Measurements from ENCODE around the gene LRRFIP1. TPM values are rescaled to one million over a fixed set of nuclear protein-coding genes. Genes with fewer than 3 reads are reported as not detected.

Gene LRRFIP1
- total and polyA plus RNA-seq, 2 donors (not counting 3 experiments of a cell fraction or from before 2014, with no cell fraction given), result 39.2 to 179 TPM

DNA sequence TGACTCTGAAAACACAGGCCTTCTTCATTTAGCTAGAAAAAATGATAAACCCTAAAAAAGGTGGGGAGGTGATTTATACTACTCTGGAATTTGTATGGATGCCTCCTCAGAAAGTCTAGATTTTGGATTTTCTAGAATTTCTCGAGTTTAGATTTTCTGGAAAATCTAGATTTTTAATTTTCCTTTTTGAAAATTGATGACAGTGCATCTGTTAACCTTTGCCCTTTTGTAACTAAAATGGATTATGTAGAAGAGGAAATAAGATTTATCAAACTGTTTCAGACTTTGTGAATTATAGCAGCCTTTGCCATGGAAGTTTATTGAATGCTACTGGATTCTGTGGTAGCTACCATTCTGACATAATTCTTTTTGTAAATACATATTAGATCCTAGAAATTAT, 95.6 kb downstream of the LRRFIP1 start:
- TF ChIP-seq JUN (IDR thresholded peaks at IDR 0.05; ENCODE audit: borderline replicate concordance, insufficient read depth, insufficient read length, low read depth) (no peak), GATA2 (IDR thresholded peaks at IDR 0.05; ENCODE audit: insufficient read depth, insufficient read length, low read depth, low read length) (no peak), EZH2 (IDR thresholded peaks at IDR 0.05; ENCODE audit: borderline replicate concordance, low read depth, low read length, severe bottlenecking) (no peak), POLR2A (IDR thresholded peaks at IDR 0.05; ENCODE audit: low read depth, low read length) (no peak)
- TF ChIP-seq, protein P1, sequence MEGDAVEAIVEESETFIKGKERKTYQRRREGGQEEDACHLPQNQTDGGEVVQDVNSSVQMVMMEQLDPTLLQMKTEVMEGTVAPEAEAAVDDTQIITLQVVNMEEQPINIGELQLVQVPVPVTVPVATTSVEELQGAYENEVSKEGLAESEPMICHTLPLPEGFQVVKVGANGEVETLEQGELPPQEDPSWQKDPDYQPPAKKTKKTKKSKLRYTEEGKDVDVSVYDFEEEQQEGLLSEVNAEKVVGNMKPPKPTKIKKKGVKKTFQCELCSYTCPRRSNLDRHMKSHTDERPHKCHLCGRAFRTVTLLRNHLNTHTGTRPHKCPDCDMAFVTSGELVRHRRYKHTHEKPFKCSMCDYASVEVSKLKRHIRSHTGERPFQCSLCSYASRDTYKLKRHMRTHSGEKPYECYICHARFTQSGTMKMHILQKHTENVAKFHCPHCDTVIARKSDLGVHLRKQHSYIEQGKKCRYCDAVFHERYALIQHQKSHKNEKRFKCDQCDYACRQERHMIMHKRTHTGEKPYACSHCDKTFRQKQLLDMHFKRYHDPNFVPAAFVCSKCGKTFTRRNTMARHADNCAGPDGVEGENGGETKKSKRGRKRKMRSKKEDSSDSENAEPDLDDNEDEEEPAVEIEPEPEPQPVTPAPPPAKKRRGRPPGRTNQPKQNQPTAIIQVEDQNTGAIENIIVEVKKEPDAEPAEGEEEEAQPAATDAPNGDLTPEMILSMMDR (IDR thresholded peaks at IDR 0.05; ENCODE audit: extremely low read depth in 1 of 2, insufficient read depth in 1 of 2, low read depth in 1 of 2, low read length in 2 of 2), result no peak
- TF ChIP-seq, protein P2, sequence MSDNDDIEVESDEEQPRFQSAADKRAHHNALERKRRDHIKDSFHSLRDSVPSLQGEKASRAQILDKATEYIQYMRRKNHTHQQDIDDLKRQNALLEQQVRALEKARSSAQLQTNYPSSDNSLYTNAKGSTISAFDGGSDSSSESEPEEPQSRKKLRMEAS (IDR thresholded peaks at IDR 0.05; ENCODE audit: insufficient read depth, insufficient read length), result no peak
- no peak for DNase-seq (ENCODE audit: low read depth, low spot score)
- Histone ChIP-seq H3K9me1 (replicated peaks; ENCODE audit: control insufficient read depth, extremely low read depth, insufficient read depth, low read length) (peaks cover 3% of the 10 kb centered on the region), H3K4me3 (replicated peaks in 1 of 3; ENCODE audit: insufficient read depth in 1 of 3, low read depth in 1 of 3, low read length in 3 of 3) (no peak overlapping the region), H2AFZ (ENCODE audit: low read depth, low read length) (no peak overlapping the region), H3K9me3 (replicated peaks; ENCODE audit: control insufficient read depth, insufficient read depth, low read length) (no peaks in the 10 kb centered on the region), H3K36me3 (ENCODE audit: control insufficient read depth in 2 of 2, extremely low read depth in 1 of 2, insufficient read depth in 2 of 2, low read length in 2 of 2) (peaks cover 0 to 1% of the 10 kb centered on the region in 2 experiments), H3K4me1 (ENCODE audit: control insufficient read depth, extremely low read depth, insufficient read depth, low read length) (peaks cover 30% of the 10 kb centered on the region), H3K4me2 (ENCODE audit: insufficient read depth, low read length) (no peak overlapping the region), H3K27me3 (ENCODE audit: control insufficient read depth in 2 of 2, insufficient read depth in 2 of 2, low read length in 2 of 2) (no peaks in the 10 kb centered on the region), H3K9ac (replicated peaks; ENCODE audit: extremely low read depth, insufficient read depth, low read length) (no peak overlapping the region), H3K79me2 (ENCODE audit: control insufficient read depth, insufficient read depth, low read length) (peaks cover 69% of the 10 kb centered on the region), H3K27ac (ENCODE audit: insufficient read depth, low read depth, low read length) (no peak overlapping the region), H4K20me1 (replicated peaks; ENCODE audit: control insufficient read depth, extremely low read depth, insufficient read depth, low read length) (no peaks in the 10 kb centered on the region)
- CTCF ChIA-PET, result interaction anchor here (4.1 kb wide), 1 partner anchor 22 kb away, joined by 15 read pairs; no protein-coding TSS in a partner anchor
- intact Hi-C loops (cut with micrococcal nuclease), result no loop called here
- POLR2A ChIA-PET, result no interaction called here
- no TSS peak for BruUV-seq (replicated peaks)
- no peak for FAIRE-seq
- dilution Hi-C loops (cut with MboI; ENCODE audit: extremely low pct_ligation_motif_present, low sequenced_read_pairs), result no loop called here

Data from endothelial cell of umbilical vein (primary cell).